Fibroblast of skin of abdomen (primary cell): ENCODE measurements around the gene MYH4.

Experiments
- DNase-seq: peaks from one replicate; pipeline ENCODE4 v3.0.0-alpha.2; 2013

MYH4 gene

DNA sequence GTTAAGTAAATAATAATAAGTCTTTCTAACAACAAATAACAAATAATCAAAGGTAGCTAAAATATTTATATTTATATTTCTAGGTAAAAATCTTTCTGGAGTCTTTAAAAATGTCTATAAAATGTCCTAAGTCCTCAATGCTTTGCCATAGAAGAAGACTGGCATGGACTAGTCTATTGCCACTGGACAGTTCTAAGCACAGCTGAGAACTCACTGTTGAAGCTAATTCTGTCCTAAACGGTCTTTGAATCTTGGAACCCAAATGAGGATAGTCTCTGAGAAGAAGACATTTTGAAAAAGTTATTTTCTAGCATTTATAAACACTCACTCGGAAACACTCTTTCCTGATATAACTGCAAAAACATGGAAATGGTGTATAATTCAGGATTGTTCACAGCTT lies 48.1 kb downstream of the MYH4 start:
- DNase-seq, result no peak

GRCh38 chr17:10420811-10421210 lies 48.5 kb downstream of the MYH4 start:
- peak; percentile 15 for DNase-seq

- no peak for DNase-seq
Measured at GRCh38 chr17:10417431-10417830, 51.9 kb downstream of the MYH4 start.

- no peak for DNase-seq
Measured at GRCh38 chr17:10415161-10415560, 54.2 kb downstream of the MYH4 start.

DNA sequence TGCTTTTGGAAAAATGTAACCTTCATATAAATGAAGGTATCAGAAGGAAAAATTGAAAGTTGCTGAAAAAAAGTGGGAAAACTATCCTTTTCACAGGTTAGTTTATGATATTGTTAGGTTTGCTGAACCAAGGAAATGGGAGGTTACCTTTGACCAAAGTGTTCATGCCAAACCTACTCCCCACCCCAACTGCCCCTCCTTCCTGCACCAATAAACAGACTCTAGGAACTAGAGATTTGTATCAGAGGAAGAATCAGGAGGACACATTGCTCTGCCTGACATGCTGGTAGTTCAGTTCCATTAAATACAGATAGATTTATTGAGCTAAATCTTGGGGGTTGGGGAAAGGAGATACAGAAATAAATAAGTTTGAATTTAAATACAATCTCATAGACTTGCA lies 65.8 kb downstream of the MYH4 start:
- no peak for DNase-seq

DNA sequence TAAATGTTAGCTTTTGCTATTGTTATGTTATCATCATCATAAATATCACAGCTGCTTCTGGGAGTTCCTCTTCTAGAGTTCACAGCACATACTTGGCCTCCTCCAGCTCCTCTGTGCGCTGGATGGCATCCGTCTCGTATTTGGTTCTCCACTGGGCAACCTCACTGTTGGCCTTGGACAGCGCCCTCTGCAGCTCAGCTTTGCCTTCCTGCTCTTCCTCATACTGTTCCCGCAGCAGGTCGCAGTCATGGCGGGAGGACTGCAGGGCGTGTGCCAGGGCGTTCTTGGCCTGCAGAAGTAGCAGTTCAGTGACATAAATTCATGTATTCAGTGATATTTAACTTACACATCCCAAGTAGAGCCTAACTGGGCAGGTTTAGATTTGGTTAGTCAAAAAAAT lies 71.0 kb downstream of the MYH4 start:
- no peak for DNase-seq

DNA sequence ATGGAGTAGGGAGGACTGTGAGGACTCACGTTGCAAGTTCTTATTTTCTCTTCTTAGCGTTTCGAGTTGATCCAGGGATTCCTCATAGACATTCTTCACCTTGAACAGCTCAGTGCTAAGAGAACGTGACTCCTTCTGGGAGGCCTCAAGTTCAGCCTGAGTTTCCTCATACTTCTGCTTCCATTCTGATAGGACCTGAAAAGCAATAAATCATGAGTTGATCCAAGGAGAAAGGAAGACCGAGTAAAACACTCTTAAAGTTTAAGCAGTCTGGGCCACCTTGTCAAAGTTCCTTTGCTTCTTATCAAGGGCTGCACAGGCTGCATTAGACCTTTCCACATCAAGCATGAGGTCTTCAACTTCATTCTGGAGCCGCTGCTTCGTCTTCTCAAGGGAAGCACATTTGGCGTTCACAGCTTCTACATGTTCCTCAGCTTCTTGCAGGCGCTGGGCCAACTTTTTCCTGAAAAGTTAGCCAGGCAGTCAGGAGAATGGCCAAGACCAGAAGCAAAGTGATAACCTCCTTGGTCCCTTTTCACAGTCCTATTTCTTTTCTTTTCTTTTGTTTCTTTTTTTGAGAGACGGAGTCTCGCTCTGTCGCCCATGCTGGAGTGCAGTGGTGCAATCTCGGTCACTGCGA lies 72.7 kb downstream of the MYH4 start:
- DNase-seq, result no peak

- no peak for DNase-seq
Measured at GRCh38 chr17:10394201-10394887, 75.0 kb downstream of the MYH4 start.
